BJ (cell line): ENCODE results near the gene NEURL3. TPM values are rescaled to one million over a fixed set of nuclear protein-coding genes. Genes with fewer than 3 reads are reported as not detected.

Experiments used
- CTCF ChIA-PET: fragments of 350-600 bp; formaldehyde crosslinking; extraction: SDS; loops from one replicate; lab custom pipeline; 2021; ENCODE audit warnings: antibody characterized with exemption, inconsistent platforms; lab: Yijun Ruan, JAX
- POLR2A ChIA-PET: fragments of 300-600 bp; sonication (Branson Sonifier 250); formaldehyde crosslinking; extraction: SDS; loops from one replicate; lab custom pipeline; 2021; ENCODE audit warnings: antibody characterized with exemption; lab: Charles Lee
- DNase-seq: peaks from one replicate; pipeline ENCODE4 v3.0.0-alpha.2; 2011; ENCODE audit warnings: low read depth
- H3K27me3 ChIP-seq: 2 replicates; pipeline ENCODE4 v1.6.0; 2011; ENCODE audit warnings: low read length; ENCODE audit not compliant: control insufficient read depth, insufficient read depth
- H3K36me3 ChIP-seq: 2 replicates; pipeline ENCODE4 v1.5.1; 2011; ENCODE audit warnings: low read length; ENCODE audit not compliant: control insufficient read depth, insufficient read depth
- H3K4me3 ChIP-seq: 2 replicates; pipeline ENCODE4 v1.5.1; 2011; ENCODE audit warnings: low read depth, mild to moderate bottlenecking, control low read depth, low read length
- polyA plus RNA-seq: library from polyadenylated mRNA; depleted of rRNA; stranded (reverse); fragments of >200 nt; gene quantifications from 2 replicates; pipeline ENCODE4 v1.2.3, GENCODE V29; 2011; rRNA removed
- TF ChIP-seq, protein P1 (sequence below): IDR thresholded peaks from 2 replicates; pipeline ENCODE4 v1.5.1; 2011; ENCODE audit warnings: low read depth, mild to moderate bottlenecking, control low read depth, inconsistent platforms, low read length, moderate library complexity; ENCODE audit not compliant: insufficient read depth

Gene NEURL3
- polyA plus RNA-seq, 1 experiment = not detected

DNA sequence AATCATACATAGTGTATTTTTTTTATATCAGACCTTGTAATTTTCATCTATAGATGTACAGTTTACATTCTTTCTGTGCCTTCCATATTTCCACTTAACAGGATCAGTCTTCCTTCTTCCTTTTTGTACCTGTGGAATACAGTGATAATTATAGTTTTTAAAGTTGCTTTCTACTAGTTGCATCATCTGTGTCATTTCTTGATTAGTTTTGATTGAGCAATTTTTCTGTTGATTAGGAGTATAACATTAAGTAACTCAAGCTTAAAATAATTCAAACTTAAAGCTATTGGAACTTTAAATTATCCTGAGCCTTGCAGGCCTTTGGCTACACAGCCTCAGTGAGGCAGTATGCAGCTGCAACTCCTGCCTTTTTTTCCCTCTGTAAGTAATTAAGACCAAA lies 57.4 kb downstream of the NEURL3 start:
- Histone ChIP-seq H3K27me3 (peaks cover 5% of the 10 kb centered on the region), H3K4me3 (no peak overlapping the region), H3K36me3 (no peaks in the 10 kb centered on the region)
- POLR2A ChIA-PET = no interaction called here
- no peak for DNase-seq
- CTCF ChIA-PET = interaction anchor here (1.2 to 1.3 kb wide), 2 partner anchors 19 to 22 kb away, joined by 3 read pairs; no protein-coding TSS in a partner anchor
- TF ChIP-seq, protein P1, sequence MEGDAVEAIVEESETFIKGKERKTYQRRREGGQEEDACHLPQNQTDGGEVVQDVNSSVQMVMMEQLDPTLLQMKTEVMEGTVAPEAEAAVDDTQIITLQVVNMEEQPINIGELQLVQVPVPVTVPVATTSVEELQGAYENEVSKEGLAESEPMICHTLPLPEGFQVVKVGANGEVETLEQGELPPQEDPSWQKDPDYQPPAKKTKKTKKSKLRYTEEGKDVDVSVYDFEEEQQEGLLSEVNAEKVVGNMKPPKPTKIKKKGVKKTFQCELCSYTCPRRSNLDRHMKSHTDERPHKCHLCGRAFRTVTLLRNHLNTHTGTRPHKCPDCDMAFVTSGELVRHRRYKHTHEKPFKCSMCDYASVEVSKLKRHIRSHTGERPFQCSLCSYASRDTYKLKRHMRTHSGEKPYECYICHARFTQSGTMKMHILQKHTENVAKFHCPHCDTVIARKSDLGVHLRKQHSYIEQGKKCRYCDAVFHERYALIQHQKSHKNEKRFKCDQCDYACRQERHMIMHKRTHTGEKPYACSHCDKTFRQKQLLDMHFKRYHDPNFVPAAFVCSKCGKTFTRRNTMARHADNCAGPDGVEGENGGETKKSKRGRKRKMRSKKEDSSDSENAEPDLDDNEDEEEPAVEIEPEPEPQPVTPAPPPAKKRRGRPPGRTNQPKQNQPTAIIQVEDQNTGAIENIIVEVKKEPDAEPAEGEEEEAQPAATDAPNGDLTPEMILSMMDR = no peak

Other genes starting within 250 kb of the NEURL3 start
- 56.2 and 115 TPM in 2 replicates for gene TMEM127, start 239.4 kb downstream of the NEURL3 start, polyA plus RNA-seq
- gene CIAO1, start 239.1 kb downstream of the NEURL3 start, polyA plus RNA-seq = 76.5 and 90.0 TPM in 2 replicates
- gene SNRNP200, start 199.8 kb downstream of the NEURL3 start, polyA plus RNA-seq = 83.2 and 111 TPM in 2 replicates
- 0.52 and 0.59 TPM in 2 replicates for gene ITPRIPL1, start 180.0 kb downstream of the NEURL3 start, polyA plus RNA-seq
- 13.7 and 16.9 TPM in 2 replicates for gene NCAPH, start 169.6 kb downstream of the NEURL3 start, polyA plus RNA-seq
- 10.4 and 19.1 TPM in 2 replicates for gene ARID5A, start 31.4 kb upstream of the NEURL3 start, polyA plus RNA-seq
- gene KANSL3, start 133.0 kb upstream of the NEURL3 start, polyA plus RNA-seq = 15.2 and 28.3 TPM in 2 replicates
- 0.07 and 0.09 TPM in 2 replicates for gene FER1L5, start 137.4 kb upstream of the NEURL3 start, polyA plus RNA-seq
- gene LMAN2L, start 234.7 kb upstream of the NEURL3 start, polyA plus RNA-seq = 29.6 and 30.8 TPM in 2 replicates